Naive thymus-derived CD4-positive, alpha-beta T cell (primary cell): ENCODE measurements around the gene RGS9. TPM values are rescaled to one million over a fixed set of nuclear protein-coding genes. Genes with fewer than 3 reads are reported as not detected.
A peak's percentile ranks its signal among the peaks of the same experiment; 100 is the strongest.
"Not testable (repeated sequence)": the region's sequence is repeated elsewhere in the genome, so short reads cannot be mapped to it uniquely, and the experiment has no call there.

Experiments used
- ATAC-seq: fragments of 150-1000 bp; cut with Tn5 transposase; 2 replicates; pipeline ENCODE4 v1.10.0; 2021; ENCODE audit warnings: mild to moderate bottlenecking, moderate library complexity
- CTCF ChIA-PET: fragments of 350-600 bp; sonication (Branson Sonifier 250); formaldehyde crosslinking; loops from one replicate; lab custom pipeline; 2021; ENCODE audit warnings: antibody characterized with exemption; lab: Charles Lee
- POLR2A ChIA-PET: fragments of 350-600 bp; sonication (Branson Sonifier 250); formaldehyde crosslinking; loops from one replicate; lab custom pipeline; 2021; ENCODE audit warnings: antibody characterized with exemption, inconsistent platforms; lab: Charles Lee
- DNase-seq, 9 donors: peaks; one replicate each; pipeline versions ENCODE4 v3.0.0 to v3.0.0-alpha.2; 2020 to 2022; ENCODE audit warnings: mixed read lengths in 1 of 9
- H3K27ac ChIP-seq: one replicate; pipeline ENCODE4 v1.7.0; 2013; ENCODE audit warnings: mild to moderate bottlenecking, low read depth, low read length, moderate library complexity
- H3K27me3 ChIP-seq, 2 donors: one replicate each; pipeline ENCODE4 v1.7.0; 2013; ENCODE audit warnings: low read length in 2 of 2, mild to moderate bottlenecking in 2 of 2, moderate library complexity in 2 of 2; ENCODE audit not compliant: control insufficient read depth in 2 of 2, insufficient read depth in 2 of 2
- H3K36me3 ChIP-seq, 3 experiments: 1 replicate in 2 of 3; 2 replicates in 1 of 3; pipeline ENCODE4 v1.7.0; 2013; ENCODE audit warnings: low read length in 3 of 3, mild to moderate bottlenecking in 3 of 3, moderate library complexity in 1 of 3; ENCODE audit not compliant: insufficient read depth in 3 of 3, control insufficient read depth in 2 of 3
- H3K4me1 ChIP-seq, 2 donors: one replicate each; pipeline ENCODE4 v1.7.0; 2013; ENCODE audit warnings: low read length in 2 of 2, mild to moderate bottlenecking in 2 of 2, moderate library complexity in 1 of 2; ENCODE audit not compliant: control insufficient read depth in 2 of 2, insufficient read depth in 2 of 2
- H3K4me3 ChIP-seq: 2 replicates; pipeline ENCODE4 v1.7.0; 2013; ENCODE audit warnings: mild to moderate bottlenecking, low read length
- H3K9me3 ChIP-seq, 3 experiments: 1 replicate in 2 of 3; 2 replicates in 1 of 3; pipeline ENCODE4 v1.7.0; 2013; ENCODE audit warnings: low read length in 3 of 3; ENCODE audit not compliant: control insufficient read depth in 2 of 3
- H3K27ac Mint-ChIP-seq, 9 donors: one replicate each; pipeline ENCODE4 v1.8.0; 2020 to 2022; ENCODE audit warnings: mixed read lengths in 9 of 9, mild to moderate bottlenecking in 8 of 9, moderate library complexity in 5 of 9, inconsistent platforms in 2 of 9
- H3K27me3 Mint-ChIP-seq, 5 donors: one replicate each; pipeline ENCODE4 v1.8.0; 2021 to 2022; ENCODE audit warnings: mixed read lengths in 5 of 5, mild to moderate bottlenecking in 1 of 5
- H3K36me3 Mint-ChIP-seq, 5 donors: one replicate each; pipeline ENCODE4 v1.8.0; 2020 to 2022; ENCODE audit warnings: mixed read lengths in 5 of 5, mild to moderate bottlenecking in 3 of 5, inconsistent platforms in 1 of 5
- H3K4me1 Mint-ChIP-seq, 7 donors: one replicate each; pipeline ENCODE4 v1.8.0; 2020 to 2022; ENCODE audit warnings: mixed read lengths in 7 of 7, mild to moderate bottlenecking in 3 of 7, inconsistent platforms in 1 of 7
- H3K4me3 Mint-ChIP-seq, 10 donors: one replicate each; pipeline ENCODE4 v1.8.0; 2020 to 2022; ENCODE audit warnings: mild to moderate bottlenecking in 10 of 10, mixed read lengths in 10 of 10, moderate library complexity in 6 of 10, inconsistent platforms in 2 of 10
- H3K9me3 Mint-ChIP-seq, 11 donors: one replicate each; pipeline ENCODE4 v1.8.0; 2020 to 2022; ENCODE audit warnings: mixed read lengths in 11 of 11, mild to moderate bottlenecking in 4 of 11, inconsistent platforms in 1 of 11, moderate library complexity in 1 of 11
- intact Hi-C, 2 donors: fragments of 100-400 bp; cut with micrococcal nuclease; formaldehyde crosslinking; loops; one replicate each; pipeline ENCODE4 v1.15.1; 2023
- polyA plus RNA-seq, 2 donors: library from polyadenylated mRNA; unstranded; fragments of 300-500 nt; fragmentation: Illumina TruSeq; gene quantifications; one replicate each; pipeline ENCODE4 v1.2.3, GENCODE V29; 2021
- total RNA-seq, 6 experiments: library from RNA in 5 of 6; stranded (reverse) in 5 of 6; gene quantifications; 1 replicate in 5 of 6; 2 replicates in 1 of 6; pipeline ENCODE4 v1.2.3 and lab custom pipeline; 2021 to 2026

RGS9 gene
- total and polyA plus RNA-seq, 7 experiments from 2014 or later: 0.32 to 3.9 (median 0.81) TPM; not detected in 2

DNA sequence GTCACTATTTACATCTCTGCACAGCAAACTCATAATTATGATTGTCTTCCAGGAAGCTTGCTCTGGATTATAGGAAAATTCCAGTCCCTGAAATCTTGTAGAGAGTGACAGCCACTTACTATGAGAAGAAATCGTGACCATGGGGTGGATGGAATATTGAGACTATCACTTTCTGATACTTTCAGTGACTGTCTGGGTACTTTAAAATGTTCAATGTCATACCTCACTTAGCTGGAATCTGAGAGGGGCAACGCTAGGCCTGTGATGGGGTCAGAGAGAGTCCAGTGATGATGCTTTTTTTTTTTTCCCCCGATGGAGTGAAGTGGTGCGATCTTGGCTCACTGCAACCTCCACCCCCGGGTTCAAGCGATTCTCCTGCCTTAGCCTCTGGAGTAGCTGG, 32.2 kb upstream of the RGS9 start:
- H3K4me1 ChIP-seq: peaks cover 3 to 7% of the 10 kb centered on the region in 2 donors
- intact Hi-C loops: loop anchor here (5.0 kb wide), 4 partner anchors 32 to 328 kb away; partner anchors contain the start of gene RGS9 (in 1 of the 2)
- no peaks in the 10 kb centered on the region for H3K9me3 ChIP-seq
- H3K4me1 Mint-ChIP-seq: peaks cover 0 to 11% (median 7%) of the 10 kb centered on the region in 7 donors
- H3K9me3 Mint-ChIP-seq: peaks cover 0 to 8% (median 0%) of the 10 kb centered on the region in 11 donors
- H3K4me3 Mint-ChIP-seq: no peak overlapping the region
- peaks cover 0 to 42% (median 0%) of the 10 kb centered on the region in 5 donors for H3K27me3 Mint-ChIP-seq
- DNase-seq (no peak), ATAC-seq (no peak)
- H3K27me3 ChIP-seq: no peaks in the 10 kb centered on the region
- no peak overlapping the region for H3K27ac Mint-ChIP-seq
- CTCF ChIA-PET: no interaction called here
- H3K4me3 ChIP-seq: no peak overlapping the region
- no peak overlapping the region for H3K27ac ChIP-seq
- POLR2A ChIA-PET: no interaction called here
- peaks cover 0 to under 1% (median 0%) of the 10 kb centered on the region in 5 donors for H3K36me3 Mint-ChIP-seq
- H3K36me3 ChIP-seq: no peaks in the 10 kb centered on the region

DNA sequence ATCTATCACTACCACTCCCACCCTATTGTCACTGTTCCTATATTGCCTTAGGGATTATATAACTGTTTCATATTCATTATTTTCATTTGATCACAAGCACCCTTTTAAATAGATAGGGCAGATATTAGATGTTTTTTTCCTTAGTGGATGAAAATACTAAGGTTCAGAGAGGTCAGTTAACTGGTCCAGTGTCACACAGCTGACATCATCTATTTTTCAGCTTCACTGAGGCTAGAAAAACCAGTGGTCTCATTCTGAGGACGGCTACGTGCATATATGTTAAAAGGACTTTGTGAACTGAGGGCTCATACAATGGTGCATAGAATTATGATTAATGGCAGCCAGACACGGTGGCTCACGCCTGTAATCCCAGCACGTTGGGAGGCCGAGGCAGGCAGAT, 29.0 kb upstream of the RGS9 start:
- Histone ChIP-seq H3K36me3 (no peaks in the 10 kb centered on the region), H3K27ac (no peak overlapping the region), H3K4me3 (no peak overlapping the region), H3K4me1 (no peaks in the 10 kb centered on the region), H3K27me3 (no peaks in the 10 kb centered on the region), H3K9me3 (no peaks in the 10 kb centered on the region)
- H3K9me3 Mint-ChIP-seq: peaks cover 0 to 9% (median 2%) of the 10 kb centered on the region in 11 donors
- H3K4me3 Mint-ChIP-seq: no peak overlapping the region
- H3K4me1 Mint-ChIP-seq: no peaks in the 10 kb centered on the region
- peaks cover 0 to 58% (median 0%) of the 10 kb centered on the region in 5 donors for H3K27me3 Mint-ChIP-seq
- DNase-seq: no peak
- H3K27ac Mint-ChIP-seq: no peak overlapping the region
- ChIA-PET POLR2A (no interaction called here), CTCF (no interaction called here)
- ATAC-seq: no peak
- intact Hi-C loops: no loop called here
- peaks cover 0 to 5% (median 0%) of the 10 kb centered on the region in 5 donors for H3K36me3 Mint-ChIP-seq

DNA sequence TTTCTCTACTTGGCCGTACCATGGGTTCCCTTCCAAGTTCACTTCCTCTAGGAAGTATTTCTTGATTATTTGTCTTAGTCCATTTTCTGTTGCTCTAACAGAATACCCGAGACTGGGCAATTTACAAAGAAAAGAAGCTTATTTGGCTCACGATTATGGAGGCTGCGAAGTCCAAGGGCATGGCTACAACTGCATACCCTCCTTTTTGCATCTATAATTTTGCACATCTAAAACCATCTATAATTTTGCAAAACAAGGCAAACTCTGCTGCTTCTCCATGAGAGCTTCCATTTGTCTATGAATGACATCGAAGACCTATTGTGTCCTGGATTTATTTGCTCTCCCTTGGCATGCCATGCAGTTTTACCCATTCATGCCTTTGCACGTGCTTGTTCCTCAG, 27.6 kb upstream of the RGS9 start:
- Mint-ChIP-seq H3K9me3 (peaks cover 0 to 9% (median 2%) of the 10 kb centered on the region in 11 donors), H3K4me1 (no peaks in the 10 kb centered on the region), H3K36me3 (peaks cover 0 to 5% (median 0%) of the 10 kb centered on the region in 5 donors), H3K27ac (peak overlapping the region in 1 of 9 donors; percentile 32), H3K27me3 (peaks cover 0 to 57% (median 4%) of the 10 kb centered on the region in 5 donors), H3K4me3 (no peak overlapping the region)
- intact Hi-C loops: no loop called here
- no peaks in the 10 kb centered on the region for H3K4me1 ChIP-seq
- no peaks in the 10 kb centered on the region for H3K36me3 ChIP-seq
- no peaks in the 10 kb centered on the region for H3K9me3 ChIP-seq
- H3K27me3 ChIP-seq: no peaks in the 10 kb centered on the region
- DNase-seq: no peak
- no peak overlapping the region for H3K4me3 ChIP-seq
- H3K27ac ChIP-seq: no peak overlapping the region
- ChIA-PET POLR2A (interaction anchor here (1.0 kb wide), 1 partner anchor 13 kb away, joined by 3 read pairs; no protein-coding TSS in a partner anchor), CTCF (no interaction called here)
- ATAC-seq: no peak

DNA sequence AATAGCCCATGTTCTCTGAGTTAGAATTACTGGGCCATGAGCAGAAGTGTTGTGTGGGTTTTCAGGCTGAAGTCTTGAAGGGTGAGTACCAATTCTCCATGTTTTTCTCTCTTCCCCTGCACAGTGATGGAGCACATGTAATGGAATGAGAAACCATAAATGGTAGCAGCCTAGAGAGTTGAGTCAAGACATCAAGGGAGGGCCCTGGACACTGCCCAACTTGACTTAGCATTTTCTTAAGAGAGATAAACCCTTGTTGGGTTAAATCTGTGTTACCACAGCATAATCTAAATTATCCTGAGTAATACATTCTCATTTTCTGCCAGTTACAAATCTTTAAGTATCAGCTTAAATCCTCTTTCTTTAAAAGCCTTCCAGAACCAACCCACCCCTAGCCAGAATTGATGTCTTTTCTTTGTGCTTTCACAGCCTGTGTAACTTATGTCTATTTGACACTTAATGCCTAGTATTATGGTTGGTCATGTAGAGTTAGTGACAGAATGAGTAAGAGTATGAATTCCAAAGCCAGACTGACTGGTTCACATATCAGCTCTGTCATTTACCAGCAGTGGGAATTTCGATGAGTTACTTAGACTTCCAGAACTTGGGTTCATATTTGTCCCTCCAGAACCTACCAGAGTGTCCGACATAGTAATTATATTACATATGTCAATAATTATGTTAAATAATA, 27.0 kb upstream of the RGS9 start:
- peaks cover 0 to 5% (median 0%) of the 10 kb centered on the region in 5 donors for H3K36me3 Mint-ChIP-seq
- H3K9me3 Mint-ChIP-seq: peaks cover 0 to 9% (median 2%) of the 10 kb centered on the region in 11 donors
- CTCF ChIA-PET: no interaction called here

DNA sequence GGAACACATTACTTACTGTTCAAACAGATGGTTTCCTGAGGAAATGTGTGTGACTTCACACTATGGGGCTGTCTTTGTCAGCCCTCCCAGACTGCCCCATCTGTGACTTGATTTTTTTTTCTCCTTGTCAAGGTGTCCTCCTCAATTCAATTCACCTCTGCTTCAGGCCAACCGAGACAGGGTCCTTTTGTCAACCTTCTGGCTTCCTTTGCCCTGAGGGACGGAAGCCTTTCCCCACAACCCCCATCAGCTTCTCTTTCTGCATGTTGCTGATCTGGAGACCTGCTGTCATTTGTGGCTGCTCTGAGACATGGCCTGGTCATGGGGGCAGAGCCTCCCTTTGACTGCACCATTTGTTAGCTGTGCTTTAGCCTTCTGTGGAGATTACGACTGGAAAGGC, 21.3 kb upstream of the RGS9 start:
- ATAC-seq (no peak), DNase-seq (no peak)
- Mint-ChIP-seq H3K27me3 (peaks cover 4 to 34% (median 11%) of the 10 kb centered on the region in 5 donors), H3K36me3 (peaks cover 0 to 5% (median 0%) of the 10 kb centered on the region in 5 donors), H3K4me1 (peaks cover 0 to 14% (median 0%) of the 10 kb centered on the region in 7 donors), H3K9me3 (peaks cover 0 to 11% (median 0%) of the 10 kb centered on the region in 11 donors), H3K4me3 (no peak overlapping the region), H3K27ac (no peak overlapping the region)
- no peaks in the 10 kb centered on the region for H3K36me3 ChIP-seq
- intact Hi-C loops: no loop called here
- no peaks in the 10 kb centered on the region for H3K9me3 ChIP-seq
- no peak overlapping the region for H3K27ac ChIP-seq
- POLR2A ChIA-PET: no interaction called here
- no peaks in the 10 kb centered on the region for H3K27me3 ChIP-seq
- H3K4me3 ChIP-seq: no peak overlapping the region
- no peaks in the 10 kb centered on the region for H3K4me1 ChIP-seq
- CTCF ChIA-PET: interaction anchor here (1.0 kb wide), 1 partner anchor 20 kb away, joined by 3 read pairs; no protein-coding TSS in a partner anchor

More for the DNA sequence above, 27.0 kb upstream of the RGS9 start:
- Histone ChIP-seq H3K27ac (no peak overlapping the region), H3K4me3 (no peak overlapping the region), H3K4me1 (no peaks in the 10 kb centered on the region), H3K27me3 (no peaks in the 10 kb centered on the region), H3K36me3 (no peaks in the 10 kb centered on the region), H3K9me3 (no peaks in the 10 kb centered on the region)
- Mint-ChIP-seq H3K4me1 (no peaks in the 10 kb centered on the region), H3K4me3 (no peak overlapping the region), H3K27ac (no peak overlapping the region), H3K27me3 (peaks cover 0 to 54% (median 4%) of the 10 kb centered on the region in 5 donors)
- intact Hi-C loops: no loop called here
- POLR2A ChIA-PET: no interaction called here
- no peak for ATAC-seq
- no peak for DNase-seq

DNA sequence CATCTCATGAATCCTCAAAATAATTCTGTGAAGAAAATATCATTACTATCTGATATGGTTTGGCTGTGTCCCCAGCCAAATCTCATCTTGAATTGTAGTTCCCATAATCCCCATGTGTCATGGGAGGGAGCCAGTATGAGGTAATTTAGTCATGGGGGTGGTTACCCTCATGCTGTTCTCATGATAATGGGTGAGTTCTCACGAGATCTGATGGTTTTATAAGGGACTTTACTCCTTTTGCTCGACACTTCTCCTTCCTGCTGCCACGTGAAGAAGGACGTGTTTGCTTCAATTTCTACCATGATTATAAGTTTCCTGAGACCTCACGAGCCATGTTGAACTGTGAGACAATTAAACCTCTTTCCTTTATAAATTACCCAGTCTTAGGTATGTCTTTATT, 20.7 kb upstream of the RGS9 start:
- CTCF ChIA-PET: interaction anchor here (0.5 kb wide), 1 partner anchor 74 kb away, joined by 5 read pairs; no protein-coding TSS in a partner anchor

More for the DNA sequence above, 20.7 kb upstream of the RGS9 start:
- peaks cover 4 to 30% (median 11%) of the 10 kb centered on the region in 5 donors for H3K27me3 Mint-ChIP-seq
- H3K27ac ChIP-seq, POLR2A ChIA-PET, H3K9me3 ChIP-seq, H3K4me3 ChIP-seq, H3K4me1 ChIP-seq, intact Hi-C loops, H3K27ac Mint-ChIP-seq, H3K36me3 Mint-ChIP-seq, DNase-seq, H3K4me3 Mint-ChIP-seq, ATAC-seq, H3K36me3 ChIP-seq, H3K27me3 ChIP-seq: not testable (repeated sequence)
- peaks cover 0 to 19% (median 0%) of the 10 kb centered on the region in 7 donors for H3K4me1 Mint-ChIP-seq
- H3K9me3 Mint-ChIP-seq: peaks cover 0 to 11% (median 0%) of the 10 kb centered on the region in 11 donors
